HG03175 (cell line): ENCODE data around the gene RPL27A.
A peak's percentile ranks its signal among the peaks of the same experiment; 100 is the strongest.

Source experiments
- ATAC-seq: cut with Tn5 transposase; IDR thresholded peaks from one replicate; pipeline ENCODE4 v1.9.1; 2021; ENCODE audit warnings: mild to moderate bottlenecking, moderate library complexity; ENCODE audit not compliant: unreplicated experiment

The RPL27A gene

GRCh38 chr11:8720352-8720751 lies 37.8 kb downstream of the RPL27A start:
- ATAC-seq = no peak

DNA sequence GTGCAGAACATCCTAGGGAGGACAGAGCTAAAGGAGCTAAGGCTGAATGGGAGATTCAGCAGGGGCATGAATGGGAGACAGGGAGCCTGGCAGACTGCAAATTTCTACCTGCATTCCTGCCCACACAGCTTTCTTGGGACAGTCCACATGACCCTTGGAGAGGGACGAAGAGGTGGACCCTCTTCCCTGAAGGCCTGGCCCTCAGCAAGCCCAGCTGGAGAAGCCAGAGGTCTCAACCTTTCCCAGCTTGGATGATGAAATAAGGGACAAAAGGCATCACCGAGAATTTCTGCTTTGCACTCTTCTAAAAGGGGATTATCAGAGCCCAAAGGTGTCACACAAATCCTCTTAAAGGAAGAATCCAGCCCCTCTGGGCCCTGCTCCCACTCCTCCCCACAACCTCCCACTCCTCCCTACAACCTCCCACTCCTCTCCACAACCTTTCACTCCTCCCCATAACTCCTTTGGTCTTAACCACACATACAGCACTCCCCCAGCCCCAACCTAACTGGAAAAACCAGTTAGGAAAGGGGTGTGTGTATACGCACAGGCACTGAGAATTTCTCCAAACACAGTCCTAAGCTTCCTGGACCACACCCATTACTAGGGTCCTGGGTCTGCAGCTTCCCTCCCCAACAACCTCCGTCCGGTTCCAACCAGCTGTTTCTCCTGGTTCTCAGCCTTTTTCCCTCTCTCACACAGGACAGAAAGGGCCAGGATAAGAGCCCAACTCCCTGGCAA lies 38.4 kb downstream of the RPL27A start:
- ATAC-seq = no peak

GRCh38 chr11:8721609-8722500 lies 39.3 kb downstream of the RPL27A start:
- no peak for ATAC-seq

DNA sequence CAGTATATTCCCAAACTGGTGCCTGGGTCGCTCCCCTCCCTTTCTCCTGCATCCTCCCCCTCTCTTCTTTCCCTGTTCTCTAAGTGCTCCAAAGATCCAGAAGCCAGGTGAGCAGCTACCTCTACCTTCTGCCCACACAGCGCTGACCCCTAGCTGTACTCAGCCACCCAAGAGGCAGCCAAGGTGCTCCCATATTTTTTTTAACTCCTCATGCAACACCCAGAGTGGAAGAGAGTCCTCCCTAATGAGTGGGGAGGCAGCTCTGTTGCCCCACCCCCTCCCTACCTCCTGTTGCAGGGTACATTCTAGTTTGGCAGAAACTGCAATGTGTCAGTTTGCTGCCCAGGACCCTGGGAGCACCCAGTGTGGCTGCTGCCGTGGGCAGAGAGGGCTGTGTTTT lies 40.2 kb downstream of the RPL27A start:
- ATAC-seq = no peak

GRCh38 chr11:8723711-8724110 lies 41.1 kb downstream of the RPL27A start:
- ATAC-seq = no peak

DNA sequence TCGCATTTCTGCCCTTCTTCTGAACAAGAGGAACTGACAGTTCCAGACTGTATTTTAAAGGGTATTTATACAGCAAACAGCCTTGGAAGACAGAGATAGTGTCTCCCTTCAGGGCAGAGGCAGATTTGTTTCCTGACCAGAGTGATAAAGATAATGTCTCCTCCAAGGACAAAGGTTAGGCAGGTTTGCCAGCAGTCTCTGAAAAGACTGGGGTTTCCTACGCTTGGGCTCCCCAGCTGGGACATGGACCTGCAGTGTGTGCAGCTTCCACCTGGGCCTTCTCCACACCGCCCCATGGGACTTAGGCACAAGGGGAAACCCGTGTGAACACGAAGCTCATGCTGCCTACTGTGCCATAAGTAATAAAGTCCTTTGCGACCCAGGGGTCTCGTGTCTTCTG lies 42.1 kb downstream of the RPL27A start:
- ATAC-seq = no peak

DNA sequence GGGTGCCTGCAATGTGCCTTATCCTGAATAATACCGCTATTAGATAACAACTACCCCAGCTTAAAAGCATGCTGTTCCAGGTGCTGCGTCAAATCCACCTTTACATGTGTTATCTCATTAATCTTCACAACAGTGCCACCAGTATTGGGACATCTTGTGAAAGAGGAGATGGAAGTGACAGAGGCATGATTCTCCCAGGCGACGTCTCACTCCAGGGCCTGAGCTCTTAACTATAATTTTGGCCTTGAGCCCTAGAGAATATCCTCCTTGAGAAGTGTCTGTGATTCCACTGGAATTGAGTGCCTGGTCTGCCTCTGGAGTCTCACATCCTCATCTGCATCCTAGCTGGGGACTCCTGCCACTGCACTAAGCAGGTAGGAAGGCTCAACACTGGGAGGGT lies 43.8 kb downstream of the RPL27A start:
- ATAC-seq = no peak

DNA sequence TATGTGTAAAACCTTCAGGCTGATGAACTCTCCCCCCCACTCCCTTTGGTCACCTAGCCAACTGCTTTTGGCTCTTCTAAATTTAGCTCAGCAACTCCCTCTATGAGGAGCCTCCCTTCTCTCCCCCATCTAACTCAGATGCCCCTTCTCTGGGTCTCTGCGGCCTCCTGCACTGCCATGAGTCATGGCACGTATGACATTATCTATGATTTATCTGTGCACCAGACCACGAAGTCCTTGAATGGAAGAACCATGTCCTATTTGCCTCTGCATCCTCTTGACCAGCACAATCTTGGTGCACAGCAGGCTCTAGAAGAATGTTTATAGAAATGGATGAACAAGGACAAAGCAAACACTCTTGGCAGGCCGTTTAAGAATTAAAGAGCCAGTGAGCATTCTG lies 46.0 kb downstream of the RPL27A start:
- no peak for ATAC-seq

DNA sequence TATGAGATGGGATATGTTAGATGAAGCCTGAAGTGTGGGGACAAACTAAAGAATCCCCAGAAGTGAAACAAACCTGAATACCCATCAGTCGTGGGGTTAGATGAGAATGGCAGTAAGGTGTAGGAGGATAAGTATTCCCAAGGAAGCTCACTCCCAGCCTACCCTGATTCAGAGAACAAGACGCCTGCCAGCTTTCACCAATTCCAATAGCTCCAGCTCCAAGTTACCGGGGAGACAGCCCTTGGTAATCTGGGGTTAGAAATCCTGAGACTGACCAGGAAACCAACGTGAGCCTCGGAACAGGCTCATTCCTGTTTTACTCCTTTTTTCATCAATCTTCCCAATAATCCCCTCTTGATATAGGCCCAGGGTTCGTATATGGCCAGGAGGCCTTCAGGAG lies 46.5 kb downstream of the RPL27A start:
- no peak for ATAC-seq

GRCh38 chr11:8729837-8730696 lies 47.5 kb downstream of the RPL27A start:
- ATAC-seq = no peak

DNA sequence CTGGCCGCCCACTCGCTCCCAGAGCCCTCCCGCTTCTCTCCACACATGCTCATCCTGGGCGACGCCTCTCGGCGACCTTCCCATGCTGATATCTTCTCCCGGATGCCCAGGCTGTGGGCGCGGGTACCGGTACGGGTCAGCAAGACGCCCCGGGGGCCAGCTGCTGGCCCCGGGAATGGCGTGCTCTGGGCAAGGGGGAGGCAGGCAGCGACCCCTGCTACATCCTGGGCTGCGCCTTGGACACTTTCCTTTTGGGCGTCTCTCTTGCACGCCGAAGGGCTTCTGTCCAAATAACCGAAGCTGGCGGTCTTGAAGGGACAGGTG lies 48.1 kb downstream of the RPL27A start:
- ATAC-seq = no peak

DNA sequence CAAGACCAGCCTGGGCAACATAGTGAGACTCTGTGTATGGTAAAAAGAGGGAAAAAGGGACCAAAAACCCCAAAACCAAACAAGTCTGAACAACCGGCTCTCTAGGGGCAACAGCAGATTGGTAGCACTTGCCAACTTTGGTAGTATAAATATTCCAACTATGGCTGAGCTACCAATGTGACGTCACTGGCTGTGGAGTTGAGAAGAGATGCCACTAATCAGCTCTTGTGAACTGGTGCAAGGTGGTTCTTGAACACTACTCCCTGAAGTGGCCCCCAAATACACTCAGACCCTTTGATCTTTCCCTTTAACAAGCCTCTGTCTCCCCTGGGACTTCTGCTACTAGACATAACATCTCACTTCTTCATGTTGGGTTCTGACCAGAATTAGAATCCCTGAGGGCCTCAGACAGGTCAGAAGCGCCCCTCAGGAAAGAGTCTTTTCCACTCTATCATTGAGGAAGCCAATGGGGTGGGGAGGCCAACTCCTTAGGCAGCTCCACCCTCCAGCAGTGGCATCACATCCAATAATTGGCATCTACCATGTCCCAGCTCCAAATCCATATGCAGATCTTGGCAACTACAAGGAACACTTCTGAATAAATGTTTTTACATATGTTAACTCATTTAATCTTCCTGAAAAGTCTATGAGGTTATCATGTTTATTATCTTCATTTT lies 49.2 kb downstream of the RPL27A start:
- no peak for ATAC-seq

DNA sequence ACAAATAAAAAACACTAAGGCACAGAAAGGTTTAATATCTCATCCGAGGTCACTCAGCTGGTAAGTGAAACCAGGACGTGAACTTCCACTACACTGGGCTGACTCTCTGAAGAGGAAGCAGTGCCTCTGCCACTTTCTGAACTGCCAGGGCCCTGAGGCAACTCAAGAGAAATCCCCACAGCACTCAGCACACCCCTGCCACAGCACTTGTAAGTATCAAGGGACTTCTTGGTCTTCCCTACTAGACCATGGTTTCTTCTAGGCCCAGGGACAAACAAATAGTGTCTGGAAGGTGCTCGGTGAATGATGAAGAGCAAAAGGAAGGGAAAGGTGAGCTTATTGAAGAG lies 49.7 kb downstream of the RPL27A start:
- peak; percentile 90 for ATAC-seq

GRCh38 chr11:8732748-8733241 lies 50.2 kb downstream of the RPL27A start:
- ATAC-seq = peak; percentile 19

DNA sequence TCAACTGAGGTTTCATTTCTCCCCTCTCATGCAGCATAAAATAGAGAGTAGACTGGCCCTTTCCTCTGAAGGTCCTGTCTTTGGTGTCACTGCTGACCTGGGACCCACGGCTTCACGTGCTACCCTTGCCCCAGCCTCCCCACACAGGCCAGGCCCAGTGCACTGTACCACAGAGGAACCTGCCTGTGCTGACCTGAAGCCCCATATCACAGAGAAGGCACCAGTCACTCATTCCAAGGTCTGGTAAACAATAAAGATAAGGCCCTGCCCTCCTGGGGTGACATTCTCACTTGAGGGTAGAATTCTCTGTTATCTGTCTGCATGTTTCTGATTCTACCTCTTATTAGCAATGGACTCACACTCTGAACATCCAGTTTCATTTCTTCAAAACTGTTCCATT lies 51.3 kb downstream of the RPL27A start:
- ATAC-seq = no peak

DNA sequence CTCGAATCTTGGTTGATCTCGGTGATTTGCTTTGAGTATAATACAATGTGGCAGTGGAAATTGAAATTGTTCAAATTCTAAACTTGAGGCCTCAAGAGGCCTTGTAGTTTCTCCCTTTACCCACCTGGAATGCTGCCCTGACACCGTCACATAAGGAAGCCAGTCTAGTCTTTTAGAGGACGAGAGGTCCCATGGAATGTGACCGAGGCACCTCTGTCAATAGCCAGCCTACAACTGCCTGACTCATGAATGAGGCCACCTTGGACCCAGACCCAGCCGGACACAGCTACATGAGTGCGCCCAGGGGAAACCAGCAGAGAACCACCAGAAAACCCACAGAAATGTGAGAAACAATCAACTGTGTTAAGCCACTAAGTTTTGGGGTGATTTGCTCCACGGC lies 52.5 kb downstream of the RPL27A start:
- no peak for ATAC-seq

DNA sequence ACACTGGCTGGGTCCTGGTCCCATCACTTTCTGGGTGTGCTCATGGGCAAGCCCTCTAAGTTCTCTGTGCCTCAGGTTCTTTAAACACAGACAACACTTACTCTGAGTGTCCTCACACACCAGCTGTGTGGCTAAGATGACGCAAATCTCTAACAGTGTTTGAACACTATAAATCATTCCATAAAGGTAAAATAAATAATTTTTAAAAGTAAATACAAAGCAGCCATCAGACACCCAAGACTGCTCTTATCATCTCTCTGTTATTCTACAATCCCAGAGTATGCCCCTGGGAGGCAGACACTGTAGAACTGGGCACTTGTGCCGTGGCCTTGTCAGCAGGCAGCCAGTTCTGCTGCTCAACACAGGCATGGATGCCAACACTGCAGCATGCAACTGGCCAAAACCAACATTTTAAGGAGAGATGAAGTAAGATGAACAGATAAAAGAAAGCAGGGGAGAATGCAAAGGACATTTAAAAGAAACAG lies 56.8 kb downstream of the RPL27A start:
- ATAC-seq = no peak
